H4 (cell line): ENCODE results near the gene PSMC5. TPM values are rescaled to one million over a fixed set of nuclear protein-coding genes. Genes with fewer than 3 reads are reported as not detected.
A peak's percentile ranks its signal among the peaks of the same experiment; 100 is the strongest.
"Not testable (repeated sequence)": the region's sequence is repeated elsewhere in the genome, so short reads cannot be mapped to it uniquely, and the experiment has no call there.

Source experiments
- DNase-seq: peaks from one replicate; pipeline ENCODE4 v3.0.0-alpha.2; 2015; ENCODE audit warnings: low spot score
- total RNA-seq: library from RNA; depleted of rRNA; stranded (reverse); fragments of >200 nt; shearing (Covaris generic); gene quantifications from 2 replicates; pipeline ENCODE4 v1.2.3, GENCODE V29; 2014; rRNA removed

The PSMC5 gene
- total RNA-seq = 64.8 and 71.7 TPM in 2 replicates

DNA sequence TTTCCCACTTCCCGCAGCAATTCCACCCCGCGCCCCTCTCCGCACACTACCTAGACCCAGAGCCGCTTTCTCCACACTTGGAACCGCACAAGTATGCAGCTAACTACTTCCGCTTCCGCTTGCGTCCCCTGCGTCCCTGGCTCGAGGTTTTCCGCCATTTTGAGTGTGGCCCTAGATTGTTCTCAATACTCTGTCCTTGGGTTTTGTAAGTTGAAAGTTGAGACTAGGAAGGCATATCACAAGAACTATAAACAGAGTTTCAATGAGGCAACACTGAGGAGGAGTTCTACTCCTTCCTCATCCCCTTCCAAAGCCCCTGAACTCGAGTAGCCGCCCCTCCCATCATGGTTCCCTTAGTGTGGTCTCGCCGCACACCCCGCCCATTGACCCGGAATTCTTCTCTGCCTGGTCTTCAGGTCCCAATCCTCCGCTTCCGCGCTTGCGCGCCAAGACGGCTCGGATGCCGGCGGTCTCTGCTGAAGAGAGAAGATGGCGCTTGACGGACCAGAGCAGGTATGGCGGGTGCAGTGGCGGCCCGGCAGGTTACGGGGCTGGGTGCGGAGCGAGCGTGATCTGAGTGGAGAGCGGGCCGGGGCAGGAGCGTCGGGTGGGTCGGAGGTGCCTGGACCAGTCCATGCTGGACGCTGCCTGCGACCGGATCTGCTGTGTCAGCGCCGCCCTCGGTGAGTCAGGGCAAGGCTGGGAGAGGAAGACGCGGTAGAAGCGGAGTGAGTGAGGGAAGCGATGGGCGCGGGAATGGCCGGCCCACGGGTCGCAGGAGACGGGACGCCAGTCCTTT, at the start of gene PSMC5, which contains the start of gene FTSJ3:
TSS of gene PSMC5 (plus strand) at position 430 of the 799 bp plus-strand sequence. CDS start at position 490, 60 bp downstream.
TSS of gene FTSJ3 (minus strand) at position 662 of the 799 bp plus-strand sequence. CDS start 761 bp downstream, outside the sequence.
- peak; percentile 96 for DNase-seq

- peak; percentile 19 for DNase-seq
Measured at GRCh38 chr17:63780507-63780906, 46.7 kb upstream of the PSMC5 start.

DNA sequence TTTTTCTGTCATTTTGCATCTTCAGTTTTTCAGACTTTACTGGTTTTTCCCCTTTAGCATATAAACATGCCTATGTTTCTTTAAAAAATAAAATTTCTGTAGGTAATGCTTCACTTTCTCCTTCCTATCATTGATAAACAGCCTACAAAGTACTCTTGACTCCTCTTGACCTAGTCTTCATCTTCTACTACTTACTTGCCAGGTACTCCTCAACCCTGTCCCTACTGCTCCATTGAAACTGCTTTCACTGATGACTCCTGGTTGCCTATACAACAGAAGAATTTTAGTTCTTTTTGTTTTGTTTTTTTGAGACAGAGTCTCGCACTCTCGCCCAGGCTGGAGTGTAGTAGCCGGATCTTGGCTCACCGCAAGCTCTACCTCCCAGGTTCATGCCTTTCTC, 46.3 kb upstream of the PSMC5 start:
- no peak for DNase-seq

GRCh38 chr17:63783522-63783921, 43.7 kb upstream of the PSMC5 start:
- no peak for DNase-seq

DNA sequence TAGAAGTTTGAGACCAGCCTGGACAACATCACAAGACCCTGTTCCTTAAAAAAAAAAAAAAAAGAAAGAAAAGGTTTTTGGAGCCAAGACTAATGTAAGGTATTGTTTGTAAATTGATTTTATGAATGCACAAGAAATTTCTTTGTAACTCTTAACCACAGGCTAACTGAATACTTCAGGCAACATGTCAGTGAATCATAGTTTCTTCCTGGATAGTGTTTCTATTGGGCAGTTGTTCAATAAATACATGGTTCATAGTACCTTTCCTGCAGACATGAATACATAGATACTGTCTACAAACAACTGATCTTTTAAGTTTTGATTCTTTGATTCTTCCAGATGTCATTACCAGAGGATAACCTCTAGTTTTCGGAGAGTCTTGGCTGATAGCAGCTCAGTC, 41.7 kb upstream of the PSMC5 start:
- DNase-seq = no peak

DNA sequence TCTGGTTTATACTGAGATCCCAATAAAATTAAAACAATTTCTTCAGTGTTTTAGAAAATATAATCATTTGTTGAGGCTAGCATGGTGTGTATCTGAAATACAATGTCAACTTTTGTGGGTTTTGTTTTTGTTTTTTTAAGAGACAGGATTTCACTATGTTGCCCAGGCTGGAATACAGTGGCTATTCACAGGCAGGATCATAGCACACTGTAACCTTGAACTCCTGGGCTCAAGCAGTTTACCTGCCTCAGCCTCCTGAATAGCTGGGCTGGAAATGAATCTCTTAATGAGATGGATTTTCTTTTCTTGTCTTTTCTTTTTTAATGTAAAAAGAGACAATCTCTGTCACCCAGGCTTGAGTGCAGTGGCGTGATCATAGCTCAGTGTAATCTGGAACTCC, 41.1 kb upstream of the PSMC5 start:
- DNase-seq = no peak

DNA sequence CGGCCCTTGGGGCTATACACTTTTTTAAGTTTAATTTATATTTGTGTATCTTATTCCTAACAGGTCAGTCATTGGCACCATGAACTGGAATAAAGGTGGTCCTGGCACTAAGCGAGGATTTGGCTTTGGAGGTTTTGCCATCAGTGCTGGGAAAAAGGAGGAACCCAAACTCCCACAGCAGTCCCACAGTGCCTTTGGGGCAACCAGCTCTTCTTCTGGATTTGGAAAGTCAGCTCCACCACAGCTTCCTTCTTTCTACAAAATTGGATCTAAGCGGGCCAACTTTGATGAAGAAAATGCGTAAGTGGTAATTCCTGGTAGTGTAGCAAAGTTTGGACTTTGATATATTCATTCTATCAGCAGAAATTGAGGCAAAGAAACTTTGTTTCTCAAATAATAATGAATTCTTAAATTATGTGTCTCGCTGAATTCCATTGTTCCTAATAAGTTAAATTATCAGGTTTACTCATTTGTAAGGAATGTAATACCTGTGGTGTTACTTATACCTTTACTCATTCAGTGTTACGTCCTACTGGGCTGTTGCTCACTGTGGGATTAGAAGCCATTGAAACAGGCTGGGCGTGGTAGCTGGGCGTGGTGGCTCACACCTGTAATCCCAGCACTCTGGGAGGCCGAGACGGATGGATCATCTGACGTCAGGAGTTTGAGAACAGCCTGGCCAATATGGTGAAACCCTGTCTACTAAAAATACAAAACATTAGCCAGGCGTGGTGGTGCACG, 40.1 kb upstream of the PSMC5 start:
- no peak for DNase-seq

- DNase-seq = no peak
Measured at GRCh38 chr17:63790057-63790456, 37.2 kb upstream of the PSMC5 start.

- DNase-seq = no peak
Measured at GRCh38 chr17:63792055-63792729, 35.0 kb upstream of the PSMC5 start.

GRCh38 chr17:63796375-63796774, 30.9 kb upstream of the PSMC5 start:
- DNase-seq = not testable (repeated sequence)

DNA sequence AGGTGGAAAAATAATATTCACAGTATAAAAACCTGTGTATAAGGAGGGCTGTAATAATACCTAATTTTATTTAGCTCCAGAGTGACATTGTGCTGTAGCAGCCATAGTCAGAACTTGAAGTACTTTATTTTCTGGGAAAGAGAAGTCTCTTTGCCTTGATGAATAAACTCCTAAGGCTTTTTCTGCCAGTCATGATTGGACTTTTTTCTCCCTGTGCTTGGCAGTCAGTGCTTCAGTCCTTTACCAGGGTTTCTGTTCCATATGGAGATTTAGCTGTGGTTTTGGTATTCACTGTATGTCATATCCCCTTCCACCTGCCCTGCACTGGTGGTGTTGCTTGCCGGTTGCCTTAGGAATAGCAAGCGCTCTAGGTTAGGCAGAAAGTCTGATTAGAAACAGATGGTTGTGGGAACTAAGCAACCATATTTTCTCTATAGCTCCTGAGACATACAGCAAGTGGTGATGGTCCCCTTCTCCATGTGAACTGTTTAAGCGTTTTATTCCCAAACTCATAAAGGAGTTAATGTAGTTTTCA, 28.6 kb upstream of the PSMC5 start:
- DNase-seq = no peak

GRCh38 chr17:63800783-63801182, 26.4 kb upstream of the PSMC5 start:
- DNase-seq = no peak

DNA sequence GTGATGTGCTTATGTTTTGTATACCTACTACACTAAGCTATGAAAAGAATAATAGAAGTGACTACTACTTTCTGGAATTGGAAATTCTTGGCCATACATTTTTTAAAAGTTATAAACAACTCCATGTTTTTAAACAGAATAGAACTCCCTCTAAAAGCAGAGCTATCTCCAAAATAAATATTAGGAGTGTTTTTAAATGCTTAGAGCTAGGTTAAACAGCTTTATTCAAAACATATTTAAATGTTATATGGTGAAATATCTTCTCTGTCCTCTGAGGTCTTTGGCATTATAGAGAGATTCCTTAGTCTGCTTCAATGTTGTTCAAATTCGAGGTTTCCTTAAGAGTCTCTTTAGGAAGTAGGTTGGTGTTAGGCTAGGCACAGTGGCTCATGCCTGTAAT, 22.9 kb upstream of the PSMC5 start:
- no peak for DNase-seq

- DNase-seq = no peak
Measured at GRCh38 chr17:63805591-63805990, 21.6 kb upstream of the PSMC5 start.

DNA sequence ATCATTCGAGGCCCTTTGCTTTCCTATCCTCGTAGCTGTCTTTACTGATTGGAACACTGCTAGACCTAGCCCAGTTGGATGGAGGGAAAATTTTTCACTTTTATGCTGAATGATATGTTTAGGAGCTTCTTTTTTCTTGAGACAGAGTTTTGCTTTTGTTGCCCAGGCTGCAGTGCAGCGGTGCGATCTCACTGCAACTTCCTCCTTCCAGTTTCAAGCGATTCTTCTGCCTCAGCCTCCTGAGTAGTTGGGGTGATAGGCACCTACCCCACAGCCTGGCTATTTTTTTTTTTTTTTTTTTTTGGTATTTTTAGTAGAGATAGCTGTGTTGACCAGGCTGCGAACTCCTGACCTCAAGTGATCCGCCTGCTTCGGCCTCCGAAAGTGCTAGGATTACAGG, 17.3 kb upstream of the PSMC5 start:
- no peak for DNase-seq

- no peak for DNase-seq
Measured at GRCh38 chr17:63816123-63816522, 11.1 kb upstream of the PSMC5 start.

GRCh38 chr17:63816669-63817068, 10.6 kb upstream of the PSMC5 start:
- DNase-seq = no peak

GRCh38 chr17:63817736-63818385, 9.4 kb upstream of the PSMC5 start:
- no peak for DNase-seq

DNA sequence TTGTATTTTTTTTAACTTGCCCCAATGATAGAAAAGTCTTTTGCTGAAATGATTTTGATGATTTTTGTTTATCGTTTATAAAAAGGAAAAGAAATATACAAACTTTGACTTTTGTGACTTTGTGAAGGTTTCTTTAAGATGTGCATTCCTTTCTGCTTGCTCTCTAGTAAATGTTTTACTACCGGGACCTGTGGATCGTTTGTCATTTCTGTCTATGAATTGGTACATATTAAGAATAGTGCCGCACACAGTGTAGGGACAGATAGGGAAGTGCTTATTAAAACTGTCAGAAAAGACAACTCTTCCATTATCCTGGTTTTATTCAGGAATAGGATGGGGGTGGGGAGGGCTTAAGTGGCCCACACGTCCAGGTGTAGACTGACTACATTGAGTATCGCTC, 8.1 kb upstream of the PSMC5 start:
- no peak for DNase-seq

GRCh38 chr17:63819585-63820537, 7.4 kb upstream of the PSMC5 start:
- no peak for DNase-seq
